ENCODE data around the gene NFAT5. TPM values are rescaled to one million over a fixed set of nuclear protein-coding genes. Genes with fewer than 3 reads are reported as not detected.

The NFAT5 gene
- total RNA-seq, 1 donor from 2014 or later = 48.9 TPM

DNA sequence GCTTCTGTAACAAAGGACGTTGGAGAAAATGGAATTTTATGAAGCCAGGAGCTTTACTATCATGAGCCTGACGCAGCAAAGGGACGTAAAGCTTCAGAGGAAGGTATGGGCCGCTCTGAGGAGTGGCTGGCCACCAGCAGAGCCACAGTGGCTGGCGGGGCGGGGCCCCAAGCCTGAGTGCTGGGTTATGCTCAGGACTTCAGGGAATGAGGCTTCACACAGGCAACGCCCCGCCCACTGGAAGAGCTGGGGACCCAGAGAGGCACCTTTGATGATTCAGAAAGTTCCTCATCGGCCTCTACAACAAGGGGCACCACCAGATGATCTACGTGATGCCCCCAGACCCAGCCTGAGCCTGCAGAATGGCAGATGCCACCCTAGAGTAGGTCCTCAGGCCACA lies 180.2 kb downstream of the NFAT5 start:
- DNase-seq (ENCODE audit: low spot score in 2 of 2) = no peak
- TF ChIP-seq, protein P1, sequence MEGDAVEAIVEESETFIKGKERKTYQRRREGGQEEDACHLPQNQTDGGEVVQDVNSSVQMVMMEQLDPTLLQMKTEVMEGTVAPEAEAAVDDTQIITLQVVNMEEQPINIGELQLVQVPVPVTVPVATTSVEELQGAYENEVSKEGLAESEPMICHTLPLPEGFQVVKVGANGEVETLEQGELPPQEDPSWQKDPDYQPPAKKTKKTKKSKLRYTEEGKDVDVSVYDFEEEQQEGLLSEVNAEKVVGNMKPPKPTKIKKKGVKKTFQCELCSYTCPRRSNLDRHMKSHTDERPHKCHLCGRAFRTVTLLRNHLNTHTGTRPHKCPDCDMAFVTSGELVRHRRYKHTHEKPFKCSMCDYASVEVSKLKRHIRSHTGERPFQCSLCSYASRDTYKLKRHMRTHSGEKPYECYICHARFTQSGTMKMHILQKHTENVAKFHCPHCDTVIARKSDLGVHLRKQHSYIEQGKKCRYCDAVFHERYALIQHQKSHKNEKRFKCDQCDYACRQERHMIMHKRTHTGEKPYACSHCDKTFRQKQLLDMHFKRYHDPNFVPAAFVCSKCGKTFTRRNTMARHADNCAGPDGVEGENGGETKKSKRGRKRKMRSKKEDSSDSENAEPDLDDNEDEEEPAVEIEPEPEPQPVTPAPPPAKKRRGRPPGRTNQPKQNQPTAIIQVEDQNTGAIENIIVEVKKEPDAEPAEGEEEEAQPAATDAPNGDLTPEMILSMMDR (IDR thresholded peaks at IDR 0.05) = no peak
- no peaks in the 10 kb centered on the region for H3K9me3 ChIP-seq
- H3K36me3 ChIP-seq = peaks cover 90 to 95% of the 10 kb centered on the region in 2 donors
- H3K27me3 ChIP-seq = no peaks in the 10 kb centered on the region
- no peak overlapping the region for H3K27ac ChIP-seq
- intact Hi-C loops (cut with DNase I) = no loop called here
- H3K4me1 ChIP-seq = no peaks in the 10 kb centered on the region
- no peak overlapping the region for H3K4me3 ChIP-seq

DNA sequence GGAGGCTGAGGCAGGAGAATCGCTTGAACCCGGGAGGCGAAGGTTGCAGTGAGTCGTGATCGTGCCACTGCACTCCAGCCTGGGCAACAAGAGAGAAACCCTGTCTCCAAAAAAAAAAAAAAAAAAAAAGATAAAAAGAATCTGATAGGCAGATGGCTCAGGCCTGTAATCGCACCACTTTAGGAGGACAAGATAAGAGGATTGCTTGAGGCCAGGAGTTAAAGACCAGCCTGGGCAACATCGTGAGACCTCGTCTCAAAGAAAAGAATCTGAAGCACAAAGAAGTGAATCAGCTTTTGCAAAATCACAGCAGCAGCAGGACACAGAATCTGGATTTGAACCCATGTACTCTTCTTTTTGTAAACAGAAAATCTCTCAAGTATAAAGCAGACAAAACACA lies 181.3 kb downstream of the NFAT5 start:
- Histone ChIP-seq H3K36me3 (peaks cover 78 to 93% of the 10 kb centered on the region in 2 donors), H3K4me3 (no peak overlapping the region), H3K27ac (no peak overlapping the region), H3K9me3 (no peaks in the 10 kb centered on the region), H3K4me1 (no peaks in the 10 kb centered on the region), H3K27me3 (no peaks in the 10 kb centered on the region)
- no peak for DNase-seq (ENCODE audit: low spot score in 2 of 2)
- intact Hi-C loops (cut with DNase I) = no loop called here
- TF ChIP-seq, protein P1 (IDR thresholded peaks at IDR 0.05) = no peak

DNA sequence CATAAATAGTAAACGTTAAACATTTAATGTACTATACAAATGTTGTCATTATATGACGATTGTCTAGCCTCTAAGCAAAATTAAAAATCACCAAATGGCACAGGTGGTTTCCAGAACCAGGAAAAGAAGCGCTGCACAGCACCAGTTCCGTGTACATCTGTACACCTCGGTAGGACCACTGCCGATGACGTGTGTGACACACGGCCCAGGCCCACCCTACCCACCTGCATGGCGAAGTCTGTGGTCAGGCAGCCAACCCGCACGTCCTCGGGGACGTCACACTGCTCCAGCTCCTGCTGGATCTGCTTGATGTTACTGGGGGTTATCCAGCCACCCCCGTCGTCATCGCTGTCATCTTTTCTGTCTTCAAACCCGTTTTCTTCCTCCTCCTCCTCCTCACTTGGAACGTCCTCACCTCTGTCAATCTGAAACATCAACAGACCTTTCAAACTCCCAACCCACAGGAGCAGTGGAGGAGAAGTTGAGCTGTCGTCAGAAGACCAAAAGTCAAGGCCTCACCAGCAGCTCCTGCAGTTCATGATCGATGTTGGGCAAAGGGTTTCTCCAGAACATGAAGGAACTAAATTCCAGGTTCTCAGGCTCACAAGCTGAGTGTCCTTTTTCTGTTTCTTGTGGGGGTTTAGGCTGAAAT lies 183.1 kb downstream of the NFAT5 start:
- H3K27me3 ChIP-seq = no peaks in the 10 kb centered on the region
- H3K9me3 ChIP-seq = no peaks in the 10 kb centered on the region
- no peak overlapping the region for H3K4me3 ChIP-seq
- peaks cover 5 to 10% of the 10 kb centered on the region in 2 donors for H3K4me1 ChIP-seq
- intact Hi-C loops (cut with DNase I) = no loop called here
- H3K27ac ChIP-seq = no peak overlapping the region
- H3K36me3 ChIP-seq = peaks cover 62 to 78% of the 10 kb centered on the region in 2 donors
- TF ChIP-seq, protein P1 (IDR thresholded peaks at IDR 0.05) = no peak
- DNase-seq (ENCODE audit: low spot score in 2 of 2) = no peak

DNA sequence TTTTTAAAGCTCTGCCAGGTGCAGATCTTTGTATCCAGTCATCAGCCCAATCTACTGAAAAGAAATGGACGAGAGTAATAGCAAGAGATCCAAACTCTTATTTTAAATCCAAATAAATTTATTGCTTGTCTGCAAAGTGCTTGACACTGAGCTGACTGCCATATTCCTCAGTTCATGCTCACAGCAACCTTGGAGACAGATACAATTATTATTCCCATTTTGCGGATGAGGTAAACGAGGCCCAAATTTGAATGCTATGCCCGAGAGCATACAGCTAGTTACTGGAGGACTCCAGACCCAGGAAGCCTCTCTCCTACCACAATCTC lies 188.3 kb downstream of the NFAT5 start:
- no peak for DNase-seq (ENCODE audit: low spot score in 2 of 2)
- intact Hi-C loops (cut with DNase I) = loop anchor here (1.0 to 10.0 kb wide), 3 partner anchors 45 to 358 kb away; partner anchors contain the start of gene NFAT5
- no peaks in the 10 kb centered on the region for H3K9me3 ChIP-seq
- TF ChIP-seq, protein P1 (IDR thresholded peaks at IDR 0.05) = no peak
- H3K4me3 ChIP-seq = peak overlapping the region; percentile 65 to 68
- H3K27me3 ChIP-seq = no peaks in the 10 kb centered on the region
- H3K36me3 ChIP-seq = peaks cover 14 to 28% of the 10 kb centered on the region in 2 donors
- peaks cover 5 to 19% of the 10 kb centered on the region in 2 donors for H3K4me1 ChIP-seq
- H3K27ac ChIP-seq = peak overlapping the region in 1 of 2 donors; percentile 59

Other genes with a start within 250 kb of the NFAT5 start
- 49.9 TPM for gene PDF, start 235.4 kb upstream of the NFAT5 start, total RNA-seq
- 24.7 TPM for gene COG8, start 226.4 kb upstream of the NFAT5 start, total RNA-seq
- gene NIP7, start 226.2 kb upstream of the NFAT5 start, total RNA-seq = 5.2 TPM
- gene TMED6, start 214.2 kb upstream of the NFAT5 start, total RNA-seq = not detected
- 22.6 TPM for gene TERF2, start 180.0 kb upstream of the NFAT5 start, total RNA-seq
- 19.2 TPM for gene CYB5B, start 141.3 kb upstream of the NFAT5 start, total RNA-seq
- gene NQO1, start 160.6 kb downstream of the NFAT5 start, total RNA-seq = 58.6 TPM
- 20.2 TPM for gene NOB1, start 189.0 kb downstream of the NFAT5 start, total RNA-seq
- 71.2 TPM for gene WWP2, start 196.4 kb downstream of the NFAT5 start, total RNA-seq